AG04449 (cell line): Measurements from ENCODE around the gene GULP1.
"Not testable (repeated sequence)": the region's sequence is repeated elsewhere in the genome, so short reads cannot be mapped to it uniquely, and the experiment has no call there.

Source experiments
- CTCF ChIA-PET: fragments of 350-600 bp; formaldehyde crosslinking; extraction: SDS; loops from one replicate; lab custom pipeline; 2021; ENCODE audit warnings: antibody characterized with exemption; lab: Yijun Ruan, JAX
- POLR2A ChIA-PET: fragments of 400-600, 350-600 bp; formaldehyde crosslinking; extraction: SDS; loops from one replicate; lab custom pipeline; 2020; ENCODE audit warnings: antibody characterized with exemption, inconsistent platforms; lab: Yijun Ruan, JAX
- DNase-seq: peaks from one replicate; pipeline ENCODE4 v3.0.0-alpha.2; 2010; ENCODE audit warnings: low read depth, low spot score
- H3K4me3 ChIP-seq: 2 replicates; pipeline ENCODE4 v1.5.1; 2011; ENCODE audit warnings: low read depth, mild to moderate bottlenecking, control low read depth, low read length
- TF ChIP-seq, protein P1 (sequence below): IDR thresholded peaks from one replicate; pipeline ENCODE4 v1.5.1; 2011; ENCODE audit warnings: mild to moderate bottlenecking, moderate library complexity, low read length, control low read depth, inconsistent platforms; ENCODE audit not compliant: insufficient read depth; ENCODE audit errors: missing control alignments

GULP1 gene

GRCh38 chr2:188529710-188530109, 238.0 kb downstream of the GULP1 start:
- TF ChIP-seq, protein P1, sequence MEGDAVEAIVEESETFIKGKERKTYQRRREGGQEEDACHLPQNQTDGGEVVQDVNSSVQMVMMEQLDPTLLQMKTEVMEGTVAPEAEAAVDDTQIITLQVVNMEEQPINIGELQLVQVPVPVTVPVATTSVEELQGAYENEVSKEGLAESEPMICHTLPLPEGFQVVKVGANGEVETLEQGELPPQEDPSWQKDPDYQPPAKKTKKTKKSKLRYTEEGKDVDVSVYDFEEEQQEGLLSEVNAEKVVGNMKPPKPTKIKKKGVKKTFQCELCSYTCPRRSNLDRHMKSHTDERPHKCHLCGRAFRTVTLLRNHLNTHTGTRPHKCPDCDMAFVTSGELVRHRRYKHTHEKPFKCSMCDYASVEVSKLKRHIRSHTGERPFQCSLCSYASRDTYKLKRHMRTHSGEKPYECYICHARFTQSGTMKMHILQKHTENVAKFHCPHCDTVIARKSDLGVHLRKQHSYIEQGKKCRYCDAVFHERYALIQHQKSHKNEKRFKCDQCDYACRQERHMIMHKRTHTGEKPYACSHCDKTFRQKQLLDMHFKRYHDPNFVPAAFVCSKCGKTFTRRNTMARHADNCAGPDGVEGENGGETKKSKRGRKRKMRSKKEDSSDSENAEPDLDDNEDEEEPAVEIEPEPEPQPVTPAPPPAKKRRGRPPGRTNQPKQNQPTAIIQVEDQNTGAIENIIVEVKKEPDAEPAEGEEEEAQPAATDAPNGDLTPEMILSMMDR: no peak
- POLR2A ChIA-PET: no interaction called here
- H3K4me3 ChIP-seq: no peak overlapping the region
- CTCF ChIA-PET: interaction anchor here (1.0 to 9.7 kb wide), 4 partner anchors 13 to 882 kb away, joined by 3 to 118 read pairs (median 16); partner anchors contain the start of gene COL3A1
- DNase-seq: no peak

GRCh38 chr2:188534875-188535274, 243.2 kb downstream of the GULP1 start:
- no peak overlapping the region for H3K4me3 ChIP-seq
- CTCF ChIA-PET: no interaction called here
- no peak for DNase-seq
- POLR2A ChIA-PET: no interaction called here
- TF ChIP-seq, protein P1: no peak

DNA sequence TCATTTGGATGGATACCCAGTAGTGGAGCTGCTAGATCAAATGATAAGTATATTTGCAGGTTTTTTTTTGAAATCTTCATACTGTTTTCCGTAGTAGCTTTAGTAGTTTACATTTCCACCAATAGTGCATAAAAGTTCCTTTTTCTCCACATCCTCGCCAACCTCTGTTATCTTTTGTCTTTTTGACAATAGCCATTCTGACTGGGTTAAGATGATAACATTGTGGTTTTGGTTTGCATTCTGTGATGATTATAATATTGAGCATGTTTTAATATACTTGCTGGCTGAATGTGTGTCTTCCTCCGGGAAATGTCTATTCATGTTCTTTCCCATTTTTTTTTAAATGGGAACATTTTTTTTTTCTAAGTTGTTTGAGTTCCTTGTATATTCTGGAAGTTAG, 260.0 kb downstream of the GULP1 start:
- ChIA-PET POLR2A (no interaction called here), CTCF (no interaction called here)
- DNase-seq: no peak
- no peak overlapping the region for H3K4me3 ChIP-seq
- TF ChIP-seq, protein P1: no peak

DNA sequence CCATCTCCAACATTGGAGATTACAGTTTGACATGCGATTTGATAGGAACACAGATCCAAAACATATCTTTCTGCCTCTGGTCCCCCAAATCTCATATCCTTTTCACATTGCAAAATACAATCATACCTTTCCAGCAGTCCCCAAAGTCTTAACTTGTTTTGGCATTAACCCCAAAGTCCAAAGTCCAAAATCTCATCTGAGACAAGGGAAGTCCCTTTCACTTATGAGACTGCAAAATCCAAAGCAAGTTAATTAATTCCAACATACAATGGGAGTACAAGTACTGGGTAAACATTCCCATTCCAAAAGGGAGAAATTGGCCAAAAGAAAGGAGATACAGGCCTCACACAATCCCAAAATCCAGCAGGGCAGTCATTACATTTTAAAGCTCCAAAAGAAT, 265.4 kb downstream of the GULP1 start:
- ChIA-PET POLR2A (no interaction called here), CTCF (no interaction called here)
- no peak overlapping the region for H3K4me3 ChIP-seq
- TF ChIP-seq, protein P1: no peak
- no peak for DNase-seq

DNA sequence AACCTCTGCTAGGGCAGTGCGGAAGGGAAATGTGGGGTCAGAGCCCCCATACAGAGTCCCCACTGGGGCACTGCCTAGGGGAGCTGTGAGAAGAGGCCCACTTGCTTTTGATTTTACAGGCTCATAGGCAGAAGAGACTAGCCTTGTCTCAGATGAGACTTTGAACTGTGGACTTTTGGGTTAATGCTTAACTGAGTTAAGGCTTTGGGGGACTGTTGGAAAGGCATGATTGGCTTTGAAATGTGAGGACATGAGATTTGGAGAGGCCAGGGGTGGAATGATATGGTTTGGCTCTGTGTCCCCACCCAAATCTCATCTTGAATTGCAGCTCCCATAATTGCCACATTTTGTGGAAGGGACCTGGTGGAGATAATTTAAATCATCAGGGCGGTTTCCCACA, 267.8 kb downstream of the GULP1 start:
- DNase-seq, H3K4me3 ChIP-seq, POLR2A ChIA-PET: not testable (repeated sequence)
- CTCF ChIA-PET: interaction anchor here (1.2 kb wide), 1 partner anchor 424 kb away, joined by 3 read pairs; no protein-coding TSS in a partner anchor

- POLR2A ChIA-PET: no interaction called here
- H3K4me3 ChIP-seq: no peak overlapping the region
- CTCF ChIA-PET: interaction anchor here (0.9 kb wide), 1 partner anchor 424 kb away, joined by 4 read pairs; no protein-coding TSS in a partner anchor
- DNase-seq: no peak
- TF ChIP-seq, protein P1: no peak
These were observed 269.9 kb downstream of the GULP1 start for GRCh38 chr2:188561473-188561979.
